ENCODE results near the gene COL9A1.

- 0 out of 6 replicates have a peak, but pooled peaks of 1 of the 3 experiments have one; percentile 3 for TF ChIP-seq CTCF (IDR thresholded peaks at IDR 0.05 in 2 of 3, conservative IDR thresholded peaks at IDR 0.05 in 1 of 3; ENCODE audit: borderline replicate concordance in 1 of 3, insufficient read depth in 1 of 3, low read depth in 2 of 3, low read length in 2 of 3)
- no peak for TF ChIP-seq EGR1 (IDR thresholded peaks at IDR 0.05; ENCODE audit: low read depth)
- no peak for TF ChIP-seq EZH2phosphoT487 (IDR thresholded peaks at IDR 0.05; ENCODE audit: borderline replicate concordance)
- TF ChIP-seq FOSL1 (IDR thresholded peaks at IDR 0.05; ENCODE audit: low read depth) = no peak
- TF ChIP-seq, protein P1, sequence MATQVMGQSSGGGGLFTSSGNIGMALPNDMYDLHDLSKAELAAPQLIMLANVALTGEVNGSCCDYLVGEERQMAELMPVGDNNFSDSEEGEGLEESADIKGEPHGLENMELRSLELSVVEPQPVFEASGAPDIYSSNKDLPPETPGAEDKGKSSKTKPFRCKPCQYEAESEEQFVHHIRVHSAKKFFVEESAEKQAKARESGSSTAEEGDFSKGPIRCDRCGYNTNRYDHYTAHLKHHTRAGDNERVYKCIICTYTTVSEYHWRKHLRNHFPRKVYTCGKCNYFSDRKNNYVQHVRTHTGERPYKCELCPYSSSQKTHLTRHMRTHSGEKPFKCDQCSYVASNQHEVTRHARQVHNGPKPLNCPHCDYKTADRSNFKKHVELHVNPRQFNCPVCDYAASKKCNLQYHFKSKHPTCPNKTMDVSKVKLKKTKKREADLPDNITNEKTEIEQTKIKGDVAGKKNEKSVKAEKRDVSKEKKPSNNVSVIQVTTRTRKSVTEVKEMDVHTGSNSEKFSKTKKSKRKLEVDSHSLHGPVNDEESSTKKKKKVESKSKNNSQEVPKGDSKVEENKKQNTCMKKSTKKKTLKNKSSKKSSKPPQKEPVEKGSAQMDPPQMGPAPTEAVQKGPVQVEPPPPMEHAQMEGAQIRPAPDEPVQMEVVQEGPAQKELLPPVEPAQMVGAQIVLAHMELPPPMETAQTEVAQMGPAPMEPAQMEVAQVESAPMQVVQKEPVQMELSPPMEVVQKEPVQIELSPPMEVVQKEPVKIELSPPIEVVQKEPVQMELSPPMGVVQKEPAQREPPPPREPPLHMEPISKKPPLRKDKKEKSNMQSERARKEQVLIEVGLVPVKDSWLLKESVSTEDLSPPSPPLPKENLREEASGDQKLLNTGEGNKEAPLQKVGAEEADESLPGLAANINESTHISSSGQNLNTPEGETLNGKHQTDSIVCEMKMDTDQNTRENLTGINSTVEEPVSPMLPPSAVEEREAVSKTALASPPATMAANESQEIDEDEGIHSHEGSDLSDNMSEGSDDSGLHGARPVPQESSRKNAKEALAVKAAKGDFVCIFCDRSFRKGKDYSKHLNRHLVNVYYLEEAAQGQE (IDR thresholded peaks at IDR 0.05; ENCODE audit: low read depth) = no peak
- TF ChIP-seq EZH2 (IDR thresholded peaks at IDR 0.05) = no peak
- TF ChIP-seq ELF1 (IDR thresholded peaks at IDR 0.05; ENCODE audit: borderline replicate concordance, low read depth) = no peak
- TF ChIP-seq, protein P2, sequence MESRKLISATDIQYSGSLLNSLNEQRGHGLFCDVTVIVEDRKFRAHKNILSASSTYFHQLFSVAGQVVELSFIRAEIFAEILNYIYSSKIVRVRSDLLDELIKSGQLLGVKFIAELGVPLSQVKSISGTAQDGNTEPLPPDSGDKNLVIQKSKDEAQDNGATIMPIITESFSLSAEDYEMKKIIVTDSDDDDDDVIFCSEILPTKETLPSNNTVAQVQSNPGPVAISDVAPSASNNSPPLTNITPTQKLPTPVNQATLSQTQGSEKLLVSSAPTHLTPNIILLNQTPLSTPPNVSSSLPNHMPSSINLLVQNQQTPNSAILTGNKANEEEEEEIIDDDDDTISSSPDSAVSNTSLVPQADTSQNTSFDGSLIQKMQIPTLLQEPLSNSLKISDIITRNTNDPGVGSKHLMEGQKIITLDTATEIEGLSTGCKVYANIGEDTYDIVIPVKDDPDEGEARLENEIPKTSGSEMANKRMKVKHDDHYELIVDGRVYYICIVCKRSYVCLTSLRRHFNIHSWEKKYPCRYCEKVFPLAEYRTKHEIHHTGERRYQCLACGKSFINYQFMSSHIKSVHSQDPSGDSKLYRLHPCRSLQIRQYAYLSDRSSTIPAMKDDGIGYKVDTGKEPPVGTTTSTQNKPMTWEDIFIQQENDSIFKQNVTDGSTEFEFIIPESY (IDR thresholded peaks at IDR 0.05; ENCODE audit: extremely low read depth, insufficient replicate concordance, low read length) = no peak
- TF ChIP-seq CEBPB (IDR thresholded peaks at IDR 0.05; ENCODE audit: low read depth) = no peak
- TF ChIP-seq ATF3 (IDR thresholded peaks at IDR 0.05) = no peak
- TF ChIP-seq YY1 (IDR thresholded peaks at IDR 0.05; ENCODE audit: extremely low read depth, insufficient replicate concordance, low read depth, low read length) = no peak
These were observed 9.4 kb upstream of the COL9A1 start for GRCh38 chr6:70312165-70312745.

Data from HCT116 (cell line).